ENCODE measurements around the gene TNFRSF12A.

The TNFRSF12A gene

DNA sequence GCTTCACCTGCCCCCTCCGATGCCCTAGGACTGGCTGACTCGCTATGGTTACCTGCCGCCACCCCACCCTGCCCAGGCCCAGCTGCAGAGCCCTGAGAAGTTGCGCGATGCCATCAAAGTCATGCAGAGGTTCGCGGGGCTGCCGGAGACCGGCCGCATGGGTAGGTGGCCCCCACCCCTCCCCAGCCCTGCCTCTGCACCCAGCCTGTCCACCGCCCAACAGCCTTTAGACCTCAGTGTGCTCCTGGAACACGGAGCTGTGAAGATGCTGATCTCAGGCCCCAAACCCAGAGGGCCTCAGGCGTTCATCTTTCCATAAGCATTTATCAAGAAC lies 27.2 kb downstream of the TNFRSF12A start:
- H3K9ac ChIP-seq (ENCODE audit: low read length) = no peak overlapping the region
- no peaks in the 10 kb centered on the region for H4K20me1 ChIP-seq (ENCODE audit: insufficient read depth, low read length)
- H2AFZ ChIP-seq (ENCODE audit: low read depth, low read length) = no peak overlapping the region
- H3K4me2 ChIP-seq (ENCODE audit: low read length) = no peak overlapping the region
- no peaks in the 10 kb centered on the region for H3K9me3 ChIP-seq (ENCODE audit: insufficient read depth, low read length)
- TF ChIP-seq EZH2phosphoT487 (IDR thresholded peaks at IDR 0.05; ENCODE audit: low read depth) = no peak
- no peak overlapping the region for H3K27ac ChIP-seq (ENCODE audit: low read length)
- no peak overlapping the region for H3K4me3 ChIP-seq (ENCODE audit: low read length)
- no peaks in the 10 kb centered on the region for H3K79me2 ChIP-seq (ENCODE audit: low read length)
- H3K36me3 ChIP-seq (replicated peaks; ENCODE audit: low read depth, low read length) = no peaks in the 10 kb centered on the region
- H3K27me3 ChIP-seq (ENCODE audit: low read depth, low read length) = no peaks in the 10 kb centered on the region
- H3K4me1 ChIP-seq (ENCODE audit: low read length) = 0 out of 2 replicates have a peak, but pooled peaks cover 4% of the 10 kb centered on the region

DNA sequence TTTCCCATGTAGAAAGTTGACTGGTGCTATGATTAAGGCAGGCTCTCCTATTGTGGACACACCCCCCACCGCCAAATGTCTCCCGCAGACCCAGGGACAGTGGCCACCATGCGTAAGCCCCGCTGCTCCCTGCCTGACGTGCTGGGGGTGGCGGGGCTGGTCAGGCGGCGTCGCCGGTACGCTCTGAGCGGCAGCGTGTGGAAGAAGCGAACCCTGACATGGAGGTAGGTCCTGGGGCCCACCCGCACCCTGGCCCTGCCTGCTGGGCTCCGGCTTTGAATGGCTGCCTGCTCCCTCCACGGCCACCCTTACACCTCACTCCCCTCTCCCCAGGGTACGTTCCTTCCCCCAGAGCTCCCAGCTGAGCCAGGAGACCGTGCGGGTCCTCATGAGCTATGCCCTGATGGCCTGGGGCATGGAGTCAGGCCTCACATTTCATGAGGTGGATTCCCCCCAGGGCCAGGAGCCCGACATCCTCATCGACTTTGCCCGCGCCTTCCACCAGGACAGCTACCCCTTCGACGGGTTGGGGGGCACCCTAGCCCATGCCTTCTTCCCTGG lies 29.8 kb downstream of the TNFRSF12A start:
- Histone ChIP-seq H2AFZ (ENCODE audit: low read depth, low read length) (no peak overlapping the region), H3K4me1 (ENCODE audit: low read length) (no peaks in the 10 kb centered on the region), H3K9ac (ENCODE audit: low read length) (no peak overlapping the region), H4K20me1 (ENCODE audit: insufficient read depth, low read length) (0 out of 2 replicates have a peak, but pooled peaks cover 4% of the 10 kb centered on the region), H3K79me2 (ENCODE audit: low read length) (no peaks in the 10 kb centered on the region), H3K9me3 (ENCODE audit: insufficient read depth, low read length) (no peaks in the 10 kb centered on the region), H3K27me3 (ENCODE audit: low read depth, low read length) (no peaks in the 10 kb centered on the region), H3K27ac (ENCODE audit: low read length) (no peak overlapping the region), H3K4me3 (ENCODE audit: low read length) (no peak overlapping the region), H3K4me2 (ENCODE audit: low read length) (no peak overlapping the region), H3K36me3 (replicated peaks; ENCODE audit: low read depth, low read length) (no peaks in the 10 kb centered on the region)
- no peak for TF ChIP-seq EZH2phosphoT487 (IDR thresholded peaks at IDR 0.05; ENCODE audit: low read depth)
- TF ChIP-seq, protein P1, sequence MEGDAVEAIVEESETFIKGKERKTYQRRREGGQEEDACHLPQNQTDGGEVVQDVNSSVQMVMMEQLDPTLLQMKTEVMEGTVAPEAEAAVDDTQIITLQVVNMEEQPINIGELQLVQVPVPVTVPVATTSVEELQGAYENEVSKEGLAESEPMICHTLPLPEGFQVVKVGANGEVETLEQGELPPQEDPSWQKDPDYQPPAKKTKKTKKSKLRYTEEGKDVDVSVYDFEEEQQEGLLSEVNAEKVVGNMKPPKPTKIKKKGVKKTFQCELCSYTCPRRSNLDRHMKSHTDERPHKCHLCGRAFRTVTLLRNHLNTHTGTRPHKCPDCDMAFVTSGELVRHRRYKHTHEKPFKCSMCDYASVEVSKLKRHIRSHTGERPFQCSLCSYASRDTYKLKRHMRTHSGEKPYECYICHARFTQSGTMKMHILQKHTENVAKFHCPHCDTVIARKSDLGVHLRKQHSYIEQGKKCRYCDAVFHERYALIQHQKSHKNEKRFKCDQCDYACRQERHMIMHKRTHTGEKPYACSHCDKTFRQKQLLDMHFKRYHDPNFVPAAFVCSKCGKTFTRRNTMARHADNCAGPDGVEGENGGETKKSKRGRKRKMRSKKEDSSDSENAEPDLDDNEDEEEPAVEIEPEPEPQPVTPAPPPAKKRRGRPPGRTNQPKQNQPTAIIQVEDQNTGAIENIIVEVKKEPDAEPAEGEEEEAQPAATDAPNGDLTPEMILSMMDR (IDR thresholded peaks at IDR 0.05; ENCODE audit: low read depth, low read length) = no peak

DNA sequence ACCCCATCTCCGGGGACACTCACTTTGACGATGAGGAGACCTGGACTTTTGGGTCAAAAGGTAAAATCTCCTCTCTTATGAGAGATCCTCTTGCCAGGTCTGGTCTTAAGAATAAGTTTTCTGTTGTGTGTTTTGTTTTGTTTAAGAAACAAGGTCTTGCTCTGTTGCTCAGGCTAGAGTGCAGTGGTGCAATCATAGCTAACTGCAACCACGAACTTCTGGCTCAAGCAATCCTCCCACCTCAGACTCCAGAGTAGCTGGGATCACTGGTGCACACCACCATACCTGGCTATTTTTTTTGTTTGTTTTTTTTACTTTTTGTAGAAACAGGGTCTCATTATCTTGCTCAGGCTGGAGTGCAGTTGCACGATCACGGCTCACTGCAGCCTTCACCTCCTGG lies 30.3 kb downstream of the TNFRSF12A start:
- no peaks in the 10 kb centered on the region for H3K27me3 ChIP-seq (ENCODE audit: low read depth, low read length)

DNA sequence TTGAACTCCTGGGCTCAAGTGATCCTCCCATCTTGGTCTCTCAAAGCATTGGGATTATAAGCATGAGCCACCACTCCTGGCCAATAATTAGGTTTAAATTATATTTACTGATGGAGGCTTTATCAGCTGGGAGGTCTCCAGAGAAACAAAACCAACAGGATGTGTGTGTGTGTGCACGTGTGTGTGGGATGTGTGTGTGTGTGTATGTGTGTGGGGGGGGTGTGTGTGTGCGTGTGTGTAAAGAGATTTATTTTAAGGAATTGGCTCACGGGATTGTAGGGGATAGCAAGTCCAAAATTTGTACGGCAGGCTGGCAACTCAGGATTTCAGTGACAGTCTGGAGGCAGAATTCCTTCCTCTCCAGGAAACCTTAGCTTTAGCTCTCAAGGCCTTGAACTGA lies 30.8 kb downstream of the TNFRSF12A start:
- Histone ChIP-seq H3K27me3 (ENCODE audit: low read depth, low read length) (no peaks in the 10 kb centered on the region), H3K36me3 (replicated peaks; ENCODE audit: low read depth, low read length) (no peaks in the 10 kb centered on the region), H3K79me2 (ENCODE audit: low read length) (no peaks in the 10 kb centered on the region), H3K4me3 (ENCODE audit: low read length) (no peak overlapping the region), H3K27ac (ENCODE audit: low read length) (no peak overlapping the region), H2AFZ (ENCODE audit: low read depth, low read length) (no peak overlapping the region), H3K4me2 (ENCODE audit: low read length) (no peak overlapping the region), H3K9ac (ENCODE audit: low read length) (no peak overlapping the region), H4K20me1 (ENCODE audit: insufficient read depth, low read length) (0 out of 2 replicates have a peak, but pooled peaks cover 4% of the 10 kb centered on the region), H3K9me3 (ENCODE audit: insufficient read depth, low read length) (no peaks in the 10 kb centered on the region), H3K4me1 (ENCODE audit: low read length) (no peaks in the 10 kb centered on the region)
- TF ChIP-seq EZH2phosphoT487 (IDR thresholded peaks at IDR 0.05; ENCODE audit: low read depth) = no peak
- TF ChIP-seq, protein P1 (IDR thresholded peaks at IDR 0.05; ENCODE audit: low read depth, low read length) = no peak

More for the DNA sequence above, 30.3 kb downstream of the TNFRSF12A start:
- H3K4me2 ChIP-seq (ENCODE audit: low read length) = no peak overlapping the region
- no peaks in the 10 kb centered on the region for H3K79me2 ChIP-seq (ENCODE audit: low read length)
- H3K9me3 ChIP-seq (ENCODE audit: insufficient read depth, low read length) = no peaks in the 10 kb centered on the region
- H2AFZ ChIP-seq (ENCODE audit: low read depth, low read length) = no peak overlapping the region
- TF ChIP-seq, protein P1 (IDR thresholded peaks at IDR 0.05; ENCODE audit: low read depth, low read length) = no peak
- no peak for TF ChIP-seq EZH2phosphoT487 (IDR thresholded peaks at IDR 0.05; ENCODE audit: low read depth)
- no peaks in the 10 kb centered on the region for H3K36me3 ChIP-seq (replicated peaks; ENCODE audit: low read depth, low read length)
- 0 out of 2 replicates have a peak, but pooled peaks cover 4% of the 10 kb centered on the region for H4K20me1 ChIP-seq (ENCODE audit: insufficient read depth, low read length)
- no peak overlapping the region for H3K27ac ChIP-seq (ENCODE audit: low read length)
- H3K9ac ChIP-seq (ENCODE audit: low read length) = no peak overlapping the region
- H3K4me1 ChIP-seq (ENCODE audit: low read length) = no peaks in the 10 kb centered on the region
- H3K4me3 ChIP-seq (ENCODE audit: low read length) = no peak overlapping the region
